HUES6 (cell line): ENCODE measurements around the gene IGDCC3.

Source experiments
- H3K27ac ChIP-seq: 2 replicates; pipeline ENCODE4 v1.7.0; 2013; ENCODE audit warnings: low read depth, mild to moderate bottlenecking, low read length, inconsistent platforms
- H3K27me3 ChIP-seq: 2 replicates; pipeline ENCODE4 v1.6.1; 2013; ENCODE audit warnings: low read length; ENCODE audit not compliant: control insufficient read depth, insufficient read depth
- H3K36me3 ChIP-seq: 2 replicates; pipeline ENCODE4 v1.6.1; 2013; ENCODE audit warnings: low read length; ENCODE audit not compliant: control insufficient read depth, insufficient read depth
- H3K4me1 ChIP-seq: 2 replicates; pipeline ENCODE4 v1.6.1; 2013; ENCODE audit warnings: low read length; ENCODE audit not compliant: control insufficient read depth, insufficient read depth
- H3K4me3 ChIP-seq: 2 replicates; pipeline ENCODE4 v1.5.1; 2013; ENCODE audit warnings: low read depth, low read length
- H3K9ac ChIP-seq: one replicate; pipeline ENCODE4 v1.6.1; 2013; ENCODE audit warnings: mild to moderate bottlenecking, low read length
- H3K9me3 ChIP-seq: 2 replicates; pipeline ENCODE4 v1.6.1; 2013; ENCODE audit warnings: low read depth, low read length; ENCODE audit not compliant: control insufficient read depth, insufficient read depth

Gene IGDCC3

GRCh38 chr15:65304381-65305149 is 73.2 kb downstream of the IGDCC3 start, which contains the start of gene RNU5B-1:
Gene RNU5B-1, plus strand, starts transcription at chr15:65304677.
- Histone ChIP-seq H3K9ac (peak within 1 kb of the TSS; percentile 91), H3K4me1 (peaks cover 8% of the 10 kb centered on the region), H3K9me3 (no peaks in the 10 kb centered on the region), H3K27ac (peak within 1 kb of the TSS; percentile 98), H3K4me3 (peak within 1 kb of the TSS; percentile 52), H3K27me3 (no peaks in the 10 kb centered on the region), H3K36me3 (no peaks in the 10 kb centered on the region)

GRCh38 chr15:65303687-65304380 is 74.0 kb downstream of the IGDCC3 start:
- H3K4me3 ChIP-seq = peak overlapping the region; percentile 52
- peaks cover 8% of the 10 kb centered on the region for H3K4me1 ChIP-seq
- peak overlapping the region; percentile 98 for H3K27ac ChIP-seq
- H3K9ac ChIP-seq = peak overlapping the region; percentile 91
- H3K9me3 ChIP-seq = no peaks in the 10 kb centered on the region
- no peaks in the 10 kb centered on the region for H3K27me3 ChIP-seq
- no peaks in the 10 kb centered on the region for H3K36me3 ChIP-seq

GRCh38 chr15:65302061-65302460 is 75.7 kb downstream of the IGDCC3 start:
- Histone ChIP-seq H3K27me3 (no peaks in the 10 kb centered on the region), H3K36me3 (no peaks in the 10 kb centered on the region), H3K27ac (no peak overlapping the region), H3K9me3 (no peaks in the 10 kb centered on the region), H3K9ac (no peak overlapping the region), H3K4me1 (peaks cover 8% of the 10 kb centered on the region), H3K4me3 (no peak overlapping the region)

GRCh38 chr15:65300924-65301441 is 76.8 kb downstream of the IGDCC3 start:
- H3K27me3 ChIP-seq = no peaks in the 10 kb centered on the region
- no peaks in the 10 kb centered on the region for H3K36me3 ChIP-seq
- peak overlapping the region; percentile 34; the same call in 1 of the 2 replicates for H3K4me3 ChIP-seq
- no peak overlapping the region for H3K27ac ChIP-seq
- peaks cover 8% of the 10 kb centered on the region for H3K4me1 ChIP-seq
- no peaks in the 10 kb centered on the region for H3K9me3 ChIP-seq
- no peak overlapping the region for H3K9ac ChIP-seq

- Histone ChIP-seq H3K4me1 (peaks cover 8% of the 10 kb centered on the region), H3K4me3 (peak overlapping the region; percentile 30; the same call in 1 of the 2 replicates), H3K9ac (no peak overlapping the region)
Observed at GRCh38 chr15:65298731-65299130, 79.1 kb downstream of the IGDCC3 start.

GRCh38 chr15:65292938-65293518 is 84.8 kb downstream of the IGDCC3 start:
- Histone ChIP-seq H3K27ac (no peak overlapping the region), H3K36me3 (no peaks in the 10 kb centered on the region), H3K4me3 (no peak overlapping the region)

More at GRCh38 chr15:65298731-65299130, 79.1 kb downstream of the IGDCC3 start:
- Histone ChIP-seq H3K27me3 (no peaks in the 10 kb centered on the region), H3K9me3 (no peaks in the 10 kb centered on the region), H3K36me3 (no peaks in the 10 kb centered on the region), H3K27ac (no peak overlapping the region)

GRCh38 chr15:65290228-65290627 is 87.6 kb downstream of the IGDCC3 start:
- H3K4me1 ChIP-seq = peaks cover 19% of the 10 kb centered on the region

More at GRCh38 chr15:65292938-65293518, 84.8 kb downstream of the IGDCC3 start:
- H3K9ac ChIP-seq = no peak overlapping the region
- H3K9me3 ChIP-seq = no peaks in the 10 kb centered on the region
- H3K4me1 ChIP-seq = peaks cover 7% of the 10 kb centered on the region
- peaks cover under 1% of the 10 kb centered on the region for H3K27me3 ChIP-seq

GRCh38 chr15:65289261-65289854 is 88.4 kb downstream of the IGDCC3 start:
- Histone ChIP-seq H3K36me3 (no peaks in the 10 kb centered on the region), H3K27me3 (peaks cover 10% of the 10 kb centered on the region), H3K4me3 (no peak overlapping the region), H3K9me3 (no peaks in the 10 kb centered on the region), H3K9ac (no peak overlapping the region), H3K4me1 (peaks cover 19% of the 10 kb centered on the region), H3K27ac (no peak overlapping the region)

More at GRCh38 chr15:65290228-65290627, 87.6 kb downstream of the IGDCC3 start:
- Histone ChIP-seq H3K36me3 (no peaks in the 10 kb centered on the region), H3K9me3 (no peaks in the 10 kb centered on the region), H3K27me3 (peaks cover 10% of the 10 kb centered on the region), H3K27ac (no peak overlapping the region), H3K4me3 (no peak overlapping the region), H3K9ac (no peak overlapping the region)

GRCh38 chr15:65287520-65287855 is 90.3 kb downstream of the IGDCC3 start:
- no peaks in the 10 kb centered on the region for H3K36me3 ChIP-seq
- H3K27ac ChIP-seq = no peak overlapping the region
- H3K9ac ChIP-seq = peak overlapping the region; percentile 39
- no peak overlapping the region for H3K4me3 ChIP-seq
- H3K4me1 ChIP-seq = peaks cover 16% of the 10 kb centered on the region
- no peaks in the 10 kb centered on the region for H3K9me3 ChIP-seq
- peaks cover 10% of the 10 kb centered on the region for H3K27me3 ChIP-seq

GRCh38 chr15:65286704-65287519 is 90.9 kb downstream of the IGDCC3 start, which contains the start of gene PARP16:
Gene PARP16, minus strand, starts transcription at chr15:65286883. Its CDS starts 457 bp downstream, at chr15:65286426.
- Histone ChIP-seq H3K27me3 (peaks cover 10% of the 10 kb centered on the region), H3K27ac (no peak within 1 kb of the TSS), H3K9ac (peak within 1 kb of the TSS; percentile 72), H3K4me1 (peaks cover 16% of the 10 kb centered on the region), H3K4me3 (peak within 1 kb of the TSS; percentile 81), H3K9me3 (no peaks in the 10 kb centered on the region), H3K36me3 (no peaks in the 10 kb centered on the region)
